Stimulated activated CD8-positive, alpha-beta memory T cell treated with anti-CD3 and anti-CD28 coated beads, Interleukin-12 subunit alpha, Interleukin-12 subunit beta, amount 100 ng/mL, for 1 hour (primary cell): ENCODE measurements around the gene OTOP2.

Experiments used
- DNase-seq: peaks from one replicate; pipeline ENCODE4 v3.0.0-alpha.2; 2020; ENCODE audit warnings: low read depth

The OTOP2 gene

GRCh38 chr17:74925242-74925641 is 1.2 kb downstream of the OTOP2 start:
- DNase-seq, result no peak

DNA sequence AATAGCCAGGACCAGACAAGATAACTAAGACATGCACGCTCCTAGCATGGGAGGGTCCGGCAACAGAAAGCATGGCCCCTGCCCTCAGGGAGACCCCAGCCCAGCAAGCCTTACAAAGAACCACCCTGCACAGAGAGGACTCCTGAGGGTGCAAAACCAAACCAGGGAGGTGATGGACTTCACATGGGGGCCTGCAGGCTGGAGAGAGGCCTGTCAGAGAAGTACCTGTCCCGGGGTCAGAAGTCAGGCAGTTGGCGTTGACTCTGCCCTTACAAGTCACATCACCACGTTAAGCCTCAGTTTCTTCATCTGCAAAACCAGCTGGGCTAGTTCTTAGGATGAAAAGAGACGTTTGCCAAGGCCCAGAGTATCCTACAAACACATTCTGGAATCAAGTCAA is 4.7 kb downstream of the OTOP2 start:
- DNase-seq, result no peak

- no peak for DNase-seq
Measured at GRCh38 chr17:74930535-74931036, 6.5 kb downstream of the OTOP2 start.

- DNase-seq, result no peak
Measured at GRCh38 chr17:74935048-74935447, 11.0 kb downstream of the OTOP2 start.

- DNase-seq, result no peak
Measured at GRCh38 chr17:74935585-74936469, 11.8 kb downstream of the OTOP2 start, which contains the start of gene OTOP3. TSS of gene OTOP3 (plus strand) at chr17:74935898. CDS start at chr17:74935922, 24 bp downstream.

DNA sequence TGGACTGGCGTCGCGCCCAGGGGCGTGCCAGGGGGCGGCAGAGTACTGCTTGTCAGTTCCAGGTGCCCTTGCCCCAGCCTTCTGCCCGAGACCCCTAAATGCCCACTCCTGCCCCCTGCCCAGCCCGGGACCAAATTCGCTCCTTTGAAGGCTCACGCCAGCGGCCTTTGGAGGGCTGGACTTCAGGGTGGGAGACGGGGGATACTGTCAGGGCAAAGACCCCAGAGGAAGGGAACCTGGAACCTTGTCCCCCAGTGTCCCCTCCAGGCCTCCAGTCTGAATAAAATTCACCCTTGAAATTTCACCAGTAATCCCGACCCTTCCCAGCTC is 12.4 kb downstream of the OTOP2 start:
- DNase-seq, result no peak

DNA sequence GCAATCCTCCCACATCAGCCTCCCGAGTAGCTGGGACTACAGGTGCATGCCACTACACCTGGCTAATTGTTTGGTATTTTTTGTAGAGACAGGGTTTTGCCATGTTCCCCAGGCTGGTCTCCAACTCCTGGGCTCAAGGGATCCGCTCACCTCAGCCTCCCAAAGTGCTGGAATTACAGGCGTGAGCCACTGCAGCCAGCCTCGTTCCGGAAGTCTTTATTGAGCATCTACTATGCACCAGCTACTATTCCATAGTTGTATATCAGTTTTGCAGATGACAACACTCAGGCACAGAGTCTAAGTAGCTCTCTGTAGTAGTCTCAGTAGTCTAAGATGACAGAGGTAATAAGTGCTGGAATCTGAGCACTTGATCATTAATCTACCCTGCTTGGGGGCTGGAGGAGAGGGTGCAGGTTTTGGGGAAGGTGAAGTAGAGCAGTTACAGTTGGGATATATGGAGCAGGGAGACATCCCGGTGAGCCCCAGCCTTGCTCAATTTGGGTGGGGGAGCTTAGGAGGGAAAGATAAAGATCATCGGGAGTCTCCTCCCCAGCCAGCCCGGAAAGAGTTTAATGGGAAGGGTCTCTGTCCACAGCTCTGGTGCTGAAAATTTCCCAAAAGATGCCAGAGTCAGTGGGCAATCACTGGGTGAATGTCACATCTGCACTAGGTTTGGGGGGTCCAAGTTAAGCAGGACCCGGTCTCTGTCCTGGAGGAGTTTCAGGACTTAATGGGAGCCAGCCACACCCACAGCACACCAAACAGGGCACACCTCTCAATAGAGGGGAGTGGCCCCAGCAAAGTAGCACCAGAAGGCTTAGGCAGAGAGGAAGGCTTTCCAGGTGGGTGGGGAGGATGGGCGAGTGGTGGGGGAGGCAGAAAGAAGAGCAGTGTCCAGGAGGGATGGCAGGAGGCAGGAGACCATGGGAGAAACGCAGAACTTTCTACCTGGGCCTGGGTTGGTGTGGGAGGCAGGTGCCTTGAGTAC is 13.3 kb downstream of the OTOP2 start:
- DNase-seq, result no peak

GRCh38 chr17:74938194-74938950 is 14.3 kb downstream of the OTOP2 start:
- DNase-seq, result no peak

DNA sequence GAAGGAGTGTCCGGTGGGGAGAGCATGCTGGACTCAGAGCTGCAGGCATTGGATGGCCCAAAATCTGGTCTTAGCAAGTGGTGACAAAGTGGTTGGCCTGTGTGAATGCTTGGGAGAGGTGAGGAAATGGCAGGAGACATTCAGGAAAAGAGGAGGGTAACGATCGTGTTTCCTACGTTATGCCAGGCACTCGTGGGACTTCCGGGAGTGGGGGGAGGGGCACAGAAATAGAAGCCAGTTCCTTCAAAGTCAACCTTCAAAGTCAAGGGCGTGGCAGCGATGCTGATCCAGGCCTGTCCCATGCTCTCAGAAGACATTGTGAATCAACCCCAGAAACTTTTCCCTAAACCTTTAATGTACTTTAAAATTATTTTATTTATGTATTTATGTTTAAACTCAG is 15.5 kb downstream of the OTOP2 start:
- no peak for DNase-seq

DNA sequence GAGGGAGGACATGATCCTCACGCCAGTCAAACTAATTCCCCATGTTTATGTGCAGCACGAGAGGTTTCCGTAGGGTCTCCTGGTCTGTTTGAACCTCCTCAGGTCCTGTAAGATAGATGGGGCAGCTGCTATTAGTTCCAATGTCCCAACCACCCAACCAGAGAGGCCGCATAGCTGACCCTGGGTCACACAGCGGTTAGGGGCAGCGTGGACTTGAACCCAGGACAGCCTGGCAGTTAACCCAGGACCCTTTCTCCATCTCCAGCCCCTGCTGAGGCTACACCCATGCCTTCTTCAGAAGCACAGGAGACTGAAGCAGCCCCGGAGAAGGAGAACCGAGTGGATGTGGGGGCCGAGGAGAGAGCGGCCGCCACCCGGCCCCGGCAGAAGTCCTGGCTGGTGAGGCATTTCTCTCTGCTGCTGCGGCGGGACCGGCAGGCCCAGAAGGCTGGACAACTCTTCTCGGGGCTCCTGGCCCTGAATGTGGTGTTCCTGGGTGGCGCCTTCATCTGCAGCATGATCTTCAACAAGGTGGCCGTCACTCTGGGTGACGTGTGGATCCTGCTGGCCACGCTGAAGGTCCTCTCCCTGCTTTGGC is 17.2 kb downstream of the OTOP2 start:
- DNase-seq, result no peak

DNA sequence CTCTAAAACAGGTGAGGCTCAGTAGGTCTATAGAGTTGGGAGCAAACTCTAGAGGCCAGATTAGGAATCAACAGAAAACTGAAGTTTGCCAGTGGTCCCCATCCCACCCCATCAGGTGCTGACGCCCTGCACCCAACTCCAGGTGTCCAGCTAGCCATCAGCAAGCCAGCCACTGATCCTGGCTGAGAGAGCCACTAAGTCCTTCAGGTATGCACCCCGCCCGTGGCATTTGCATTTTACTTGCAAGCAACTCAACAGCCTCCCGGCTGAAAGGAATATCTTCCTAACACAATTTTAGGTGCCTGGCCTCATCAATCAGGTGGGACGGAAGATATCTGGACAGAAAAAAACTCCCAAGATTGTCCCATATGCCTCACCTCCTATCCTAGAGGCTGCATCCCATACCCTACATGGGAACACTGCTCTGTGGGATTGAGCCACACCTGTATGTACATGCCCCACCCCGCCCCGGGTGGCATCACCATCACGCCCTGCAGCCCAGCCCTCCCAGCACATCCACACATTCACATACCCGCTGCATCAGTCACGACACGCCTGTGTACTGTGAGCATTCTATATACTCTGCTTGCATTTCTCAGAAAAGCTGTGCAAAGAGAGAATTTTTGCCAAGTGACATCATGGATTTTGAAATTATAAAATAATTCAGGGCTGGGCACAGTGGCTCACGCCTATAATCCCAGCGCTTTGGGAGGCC is 19.9 kb downstream of the OTOP2 start:
- no peak for DNase-seq

- no peak for DNase-seq
Measured at GRCh38 chr17:74945543-74945942, 21.5 kb downstream of the OTOP2 start.

DNA sequence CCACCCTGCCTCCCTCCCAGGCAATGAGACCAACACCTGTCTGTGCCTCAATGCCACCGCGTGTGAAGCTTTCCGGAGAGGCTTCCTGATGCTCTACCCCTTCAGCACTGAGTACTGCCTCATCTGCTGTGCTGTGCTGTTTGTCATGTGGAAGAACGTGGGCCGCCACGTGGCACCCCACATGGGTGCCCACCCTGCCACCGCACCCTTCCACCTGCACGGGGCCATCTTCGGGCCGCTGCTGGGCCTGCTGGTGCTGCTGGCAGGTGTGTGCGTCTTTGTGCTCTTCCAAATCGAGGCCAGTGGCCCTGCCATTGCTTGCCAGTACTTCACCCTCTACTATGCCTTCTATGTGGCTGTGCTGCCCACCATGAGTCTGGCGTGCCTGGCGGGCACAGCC is 22.6 kb downstream of the OTOP2 start:
- no peak for DNase-seq

GRCh38 chr17:74947041-74947754 is 23.1 kb downstream of the OTOP2 start:
- no peak for DNase-seq

DNA sequence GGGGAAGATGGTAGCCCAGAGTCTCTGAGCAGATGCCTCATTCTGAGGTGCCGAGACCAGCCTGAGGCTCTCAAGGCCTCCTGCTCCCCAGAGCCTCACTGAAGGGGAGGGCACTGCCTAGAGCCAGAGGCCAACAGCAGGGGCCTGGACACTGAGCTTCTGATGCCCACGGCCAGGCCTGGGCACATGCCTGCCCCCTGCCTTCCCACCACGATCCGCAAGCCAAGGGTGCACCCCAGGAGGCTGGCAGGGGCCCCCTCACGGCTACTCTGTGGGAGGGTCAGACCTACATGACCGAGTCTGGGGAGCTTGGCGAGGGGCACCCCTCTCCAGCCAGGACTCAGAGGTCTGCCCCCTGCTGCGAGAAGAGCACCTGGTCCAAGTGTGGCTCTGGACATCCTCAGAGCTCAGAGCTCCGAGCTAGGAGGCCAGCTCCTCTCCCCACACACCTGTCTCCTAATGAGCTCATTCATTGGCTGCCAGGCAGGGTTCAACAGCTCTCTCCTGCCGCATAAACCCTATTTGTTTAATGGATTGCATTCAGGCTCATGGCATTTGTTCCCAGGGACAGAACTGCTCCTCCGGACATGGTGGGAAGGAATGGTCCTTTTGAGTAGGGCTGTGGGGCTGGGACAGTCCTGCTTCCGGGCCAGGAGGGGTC is 25.5 kb downstream of the OTOP2 start:
- DNase-seq, result no peak

DNA sequence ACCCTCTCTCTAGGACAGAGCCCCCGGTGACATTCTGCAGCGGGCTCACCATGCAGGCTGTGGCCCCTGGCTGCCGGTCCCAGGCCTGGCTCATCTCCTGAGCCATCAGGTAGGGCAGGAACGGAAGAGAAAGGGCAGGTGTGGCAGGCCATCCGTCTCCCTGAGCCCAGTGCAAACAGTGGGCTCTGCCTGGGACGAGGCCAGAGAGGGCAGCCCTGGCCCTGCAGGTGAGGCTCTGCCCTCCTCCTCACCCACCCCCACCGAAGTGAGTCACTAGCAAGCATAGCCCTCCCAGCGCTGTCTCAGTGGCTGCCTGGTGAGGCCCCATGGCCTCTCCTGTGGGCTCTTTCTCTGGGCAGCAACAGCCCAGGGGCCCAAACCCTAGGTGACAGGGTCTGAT is 26.1 kb downstream of the OTOP2 start:
- DNase-seq, result no peak

DNA sequence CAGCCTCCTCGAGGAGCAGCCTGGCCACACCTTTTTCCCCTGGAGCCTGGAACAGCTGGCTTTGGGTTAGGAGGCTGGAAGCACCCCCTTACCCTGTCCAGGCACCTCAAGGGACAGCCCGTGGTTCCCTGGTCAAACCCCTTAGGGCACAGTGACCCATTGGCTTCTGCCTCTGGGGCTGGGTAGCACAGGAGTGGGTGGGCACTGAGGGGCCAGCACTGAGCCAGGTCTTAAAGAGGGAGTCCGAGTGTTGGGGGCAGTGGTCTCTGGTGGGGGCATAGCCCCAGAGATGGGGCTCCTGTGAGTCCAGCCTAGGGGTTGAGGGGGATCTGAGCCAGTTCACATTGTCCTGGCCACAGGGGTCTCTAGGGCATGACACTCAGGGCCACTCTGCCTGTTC is 27.0 kb downstream of the OTOP2 start:
- no peak for DNase-seq

DNA sequence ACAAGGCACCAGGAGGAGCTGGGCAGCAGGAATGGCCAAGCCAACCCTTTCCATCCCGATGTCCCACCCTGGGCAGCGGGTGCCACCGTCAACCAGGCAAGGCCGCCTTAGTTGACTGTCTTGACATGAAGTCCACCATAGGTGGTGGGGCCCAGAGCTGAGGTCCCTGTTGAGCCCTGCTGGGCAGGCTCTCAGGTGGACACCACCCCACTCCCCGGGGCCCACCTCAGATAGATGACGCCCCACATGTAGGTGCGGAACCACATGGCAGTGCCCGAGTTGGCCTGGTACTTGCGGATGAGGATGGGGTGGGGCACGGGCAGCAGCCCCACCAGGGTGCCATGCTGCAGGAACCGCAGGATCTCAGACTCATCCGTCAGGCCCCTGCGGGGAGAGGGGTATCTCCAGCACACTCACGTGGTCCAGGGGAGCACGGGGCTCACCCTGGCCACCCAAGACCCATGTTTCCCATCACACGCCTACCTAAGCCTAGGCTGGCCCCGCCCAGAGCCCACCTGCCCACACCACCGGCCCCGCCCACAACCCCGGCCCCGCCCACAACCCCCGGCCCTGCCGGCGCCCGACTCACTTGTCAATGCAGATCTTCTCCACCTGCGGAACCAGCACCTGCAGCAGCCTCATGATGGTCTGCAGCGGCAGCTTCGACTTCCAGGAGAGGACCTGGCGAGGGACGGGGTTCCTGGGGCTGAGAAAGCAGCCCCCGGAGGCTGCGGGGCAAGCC is 27.8 kb downstream of the OTOP2 start:
- DNase-seq, result no peak
